ENCODE results near the gene LARGE1.

DNA sequence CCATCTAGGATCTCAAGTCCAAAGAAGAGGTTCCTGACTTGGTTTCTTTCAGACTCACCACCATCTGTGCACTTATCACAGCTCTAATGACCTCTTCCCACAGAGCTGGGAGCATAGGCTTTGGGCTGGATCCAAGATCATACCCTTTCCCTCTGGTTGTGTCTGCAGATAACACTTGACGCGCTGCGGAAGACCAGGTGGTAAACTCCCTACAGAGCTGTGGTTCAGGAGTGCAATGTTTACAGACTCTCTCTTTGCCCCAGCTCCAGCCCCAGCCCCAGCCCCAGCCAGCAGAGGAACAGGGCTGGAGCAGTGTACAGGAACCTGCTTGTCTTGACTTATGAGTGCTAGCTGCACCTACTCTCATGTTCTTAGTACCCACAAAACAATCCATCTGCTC, 587.7 kb downstream of the LARGE1 start:
- TF ChIP-seq, protein P1, sequence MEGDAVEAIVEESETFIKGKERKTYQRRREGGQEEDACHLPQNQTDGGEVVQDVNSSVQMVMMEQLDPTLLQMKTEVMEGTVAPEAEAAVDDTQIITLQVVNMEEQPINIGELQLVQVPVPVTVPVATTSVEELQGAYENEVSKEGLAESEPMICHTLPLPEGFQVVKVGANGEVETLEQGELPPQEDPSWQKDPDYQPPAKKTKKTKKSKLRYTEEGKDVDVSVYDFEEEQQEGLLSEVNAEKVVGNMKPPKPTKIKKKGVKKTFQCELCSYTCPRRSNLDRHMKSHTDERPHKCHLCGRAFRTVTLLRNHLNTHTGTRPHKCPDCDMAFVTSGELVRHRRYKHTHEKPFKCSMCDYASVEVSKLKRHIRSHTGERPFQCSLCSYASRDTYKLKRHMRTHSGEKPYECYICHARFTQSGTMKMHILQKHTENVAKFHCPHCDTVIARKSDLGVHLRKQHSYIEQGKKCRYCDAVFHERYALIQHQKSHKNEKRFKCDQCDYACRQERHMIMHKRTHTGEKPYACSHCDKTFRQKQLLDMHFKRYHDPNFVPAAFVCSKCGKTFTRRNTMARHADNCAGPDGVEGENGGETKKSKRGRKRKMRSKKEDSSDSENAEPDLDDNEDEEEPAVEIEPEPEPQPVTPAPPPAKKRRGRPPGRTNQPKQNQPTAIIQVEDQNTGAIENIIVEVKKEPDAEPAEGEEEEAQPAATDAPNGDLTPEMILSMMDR (IDR thresholded peaks at IDR 0.05; ENCODE audit: insufficient read depth, low read length): no peak
- TF ChIP-seq POLR2AphosphoS5 (IDR thresholded peaks at IDR 0.05; ENCODE audit: low read depth): no peak
- TF ChIP-seq, protein P2, sequence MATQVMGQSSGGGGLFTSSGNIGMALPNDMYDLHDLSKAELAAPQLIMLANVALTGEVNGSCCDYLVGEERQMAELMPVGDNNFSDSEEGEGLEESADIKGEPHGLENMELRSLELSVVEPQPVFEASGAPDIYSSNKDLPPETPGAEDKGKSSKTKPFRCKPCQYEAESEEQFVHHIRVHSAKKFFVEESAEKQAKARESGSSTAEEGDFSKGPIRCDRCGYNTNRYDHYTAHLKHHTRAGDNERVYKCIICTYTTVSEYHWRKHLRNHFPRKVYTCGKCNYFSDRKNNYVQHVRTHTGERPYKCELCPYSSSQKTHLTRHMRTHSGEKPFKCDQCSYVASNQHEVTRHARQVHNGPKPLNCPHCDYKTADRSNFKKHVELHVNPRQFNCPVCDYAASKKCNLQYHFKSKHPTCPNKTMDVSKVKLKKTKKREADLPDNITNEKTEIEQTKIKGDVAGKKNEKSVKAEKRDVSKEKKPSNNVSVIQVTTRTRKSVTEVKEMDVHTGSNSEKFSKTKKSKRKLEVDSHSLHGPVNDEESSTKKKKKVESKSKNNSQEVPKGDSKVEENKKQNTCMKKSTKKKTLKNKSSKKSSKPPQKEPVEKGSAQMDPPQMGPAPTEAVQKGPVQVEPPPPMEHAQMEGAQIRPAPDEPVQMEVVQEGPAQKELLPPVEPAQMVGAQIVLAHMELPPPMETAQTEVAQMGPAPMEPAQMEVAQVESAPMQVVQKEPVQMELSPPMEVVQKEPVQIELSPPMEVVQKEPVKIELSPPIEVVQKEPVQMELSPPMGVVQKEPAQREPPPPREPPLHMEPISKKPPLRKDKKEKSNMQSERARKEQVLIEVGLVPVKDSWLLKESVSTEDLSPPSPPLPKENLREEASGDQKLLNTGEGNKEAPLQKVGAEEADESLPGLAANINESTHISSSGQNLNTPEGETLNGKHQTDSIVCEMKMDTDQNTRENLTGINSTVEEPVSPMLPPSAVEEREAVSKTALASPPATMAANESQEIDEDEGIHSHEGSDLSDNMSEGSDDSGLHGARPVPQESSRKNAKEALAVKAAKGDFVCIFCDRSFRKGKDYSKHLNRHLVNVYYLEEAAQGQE (IDR thresholded peaks at IDR 0.05; ENCODE audit: insufficient replicate concordance, low read depth): no peak
